HS-5 (cell line): ENCODE data around the gene TAS1R1.

Experiments
- DNase-seq: peaks from one replicate; pipeline ENCODE4 v3.0.0-alpha.2; 2012; ENCODE audit warnings: low read depth

Gene TAS1R1

DNA sequence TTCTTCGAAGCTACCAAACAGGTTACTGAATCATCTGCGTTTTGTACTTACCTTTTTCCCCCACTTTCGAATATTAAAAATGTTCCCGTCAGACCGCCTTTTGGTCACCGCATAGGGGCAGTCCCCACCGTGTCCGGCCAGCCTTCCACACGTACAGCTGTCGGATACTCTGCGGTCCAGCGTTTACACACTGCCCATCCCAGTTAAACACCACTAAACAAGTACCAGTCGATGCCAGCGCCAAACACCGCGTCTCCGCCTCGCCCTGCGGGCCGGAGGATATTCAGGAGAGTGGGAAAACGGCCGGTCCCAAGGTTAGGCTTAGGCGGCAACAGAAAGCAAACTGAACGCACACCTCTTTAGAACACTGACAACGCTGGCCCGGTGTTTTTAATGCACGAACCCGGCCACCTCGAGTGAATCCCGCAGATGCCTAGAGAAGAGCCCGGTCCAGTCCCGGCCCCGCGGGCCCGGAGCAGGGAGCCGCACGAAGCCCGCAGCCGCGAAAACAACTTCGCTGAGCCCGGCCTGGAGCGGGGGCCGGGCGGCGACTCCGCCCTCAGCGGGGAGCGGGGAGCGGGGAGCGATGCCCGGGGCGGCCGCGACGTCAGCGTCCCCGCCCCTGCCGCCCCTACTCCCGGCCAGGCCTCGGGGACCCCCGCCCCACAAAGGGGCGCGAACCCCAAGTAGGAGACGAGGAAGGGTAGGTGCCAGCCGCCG is 57.7 kb downstream of the TAS1R1 start:
- DNase-seq, result no peak

DNA sequence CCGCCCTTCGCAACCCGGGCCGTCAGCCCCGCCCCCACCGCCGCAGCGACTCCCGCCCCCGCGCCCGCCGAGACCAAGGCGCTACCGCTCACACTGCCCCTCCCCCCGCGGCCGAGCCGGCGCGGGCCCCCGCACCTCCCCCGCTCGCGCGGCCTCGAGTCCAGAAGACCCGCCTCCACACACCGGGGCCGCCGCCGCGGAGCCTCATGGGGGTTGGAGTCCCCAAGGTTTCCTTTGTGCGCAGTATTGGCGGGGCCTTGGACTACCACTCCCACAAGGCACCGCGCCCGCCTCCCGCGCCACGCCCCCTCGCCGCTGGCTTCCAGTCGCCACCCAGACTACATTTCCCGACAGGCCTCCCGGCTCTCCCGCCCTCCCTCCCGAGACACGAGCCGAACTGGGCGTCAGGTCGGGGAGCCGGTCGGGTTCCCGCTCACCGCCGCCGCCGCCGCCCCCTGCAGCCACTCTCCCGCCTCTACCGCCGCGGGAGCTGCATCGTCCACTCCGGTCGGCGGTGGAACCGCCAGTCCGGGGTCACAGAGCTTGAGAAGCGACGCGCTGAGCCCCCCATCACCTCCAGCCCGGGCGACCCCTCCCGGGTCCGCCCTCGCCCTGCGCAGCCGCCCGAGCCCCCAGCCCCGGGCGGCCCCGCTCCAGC is 58.4 kb downstream of the TAS1R1 start, which contains the start of gene PHF13:
TSS of gene PHF13 (plus strand) at position 371 of the 658 bp plus-strand sequence. CDS start 336 bp downstream, outside the sequence.
- peak; percentile 92 for DNase-seq

DNA sequence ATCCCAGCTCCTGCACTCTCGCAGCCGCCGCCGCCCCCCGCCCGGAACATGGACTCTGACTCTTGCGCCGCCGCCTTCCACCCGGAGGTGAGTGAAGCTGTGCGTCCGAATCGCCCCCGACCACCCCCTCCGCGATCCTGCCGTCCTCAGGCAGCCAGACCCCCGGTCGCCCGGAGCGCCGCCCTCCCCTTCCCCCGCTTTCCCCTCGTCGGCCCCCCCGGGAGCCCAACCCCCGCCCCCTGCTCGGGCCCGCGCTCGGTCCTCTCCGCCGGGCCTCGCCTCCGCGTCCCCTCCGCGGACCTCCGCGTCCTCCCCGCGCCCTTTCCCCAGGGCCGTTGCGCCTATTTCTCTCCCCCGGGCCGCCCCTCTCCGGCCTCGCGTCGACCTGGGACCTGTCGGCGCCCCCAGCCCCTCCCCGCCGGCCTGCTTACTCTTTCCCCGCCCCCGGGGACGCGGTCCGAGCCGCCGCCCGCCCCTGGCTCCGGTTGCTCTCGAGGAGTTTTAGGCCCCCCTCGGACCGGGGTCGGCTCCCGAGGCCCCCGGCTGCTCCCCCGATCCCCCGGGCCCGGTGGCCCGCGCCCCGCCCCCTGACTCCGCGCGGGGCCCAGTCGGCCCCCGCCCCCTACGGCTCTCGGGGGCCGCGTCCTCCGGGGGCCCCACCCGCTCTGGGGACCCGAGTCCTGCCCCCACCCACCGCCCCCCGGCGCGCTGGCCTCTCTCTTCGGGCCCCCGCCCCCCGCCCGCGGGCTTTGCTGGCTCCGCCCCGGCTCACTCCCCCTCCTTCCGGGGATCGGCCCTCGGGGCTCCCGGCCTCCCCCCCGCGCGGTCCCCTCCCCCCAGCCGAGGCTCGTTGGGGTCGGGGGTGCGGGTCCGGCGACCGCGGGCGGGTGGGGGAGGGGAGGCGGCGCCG is 59.2 kb downstream of the TAS1R1 start:
- DNase-seq, result no peak

DNA sequence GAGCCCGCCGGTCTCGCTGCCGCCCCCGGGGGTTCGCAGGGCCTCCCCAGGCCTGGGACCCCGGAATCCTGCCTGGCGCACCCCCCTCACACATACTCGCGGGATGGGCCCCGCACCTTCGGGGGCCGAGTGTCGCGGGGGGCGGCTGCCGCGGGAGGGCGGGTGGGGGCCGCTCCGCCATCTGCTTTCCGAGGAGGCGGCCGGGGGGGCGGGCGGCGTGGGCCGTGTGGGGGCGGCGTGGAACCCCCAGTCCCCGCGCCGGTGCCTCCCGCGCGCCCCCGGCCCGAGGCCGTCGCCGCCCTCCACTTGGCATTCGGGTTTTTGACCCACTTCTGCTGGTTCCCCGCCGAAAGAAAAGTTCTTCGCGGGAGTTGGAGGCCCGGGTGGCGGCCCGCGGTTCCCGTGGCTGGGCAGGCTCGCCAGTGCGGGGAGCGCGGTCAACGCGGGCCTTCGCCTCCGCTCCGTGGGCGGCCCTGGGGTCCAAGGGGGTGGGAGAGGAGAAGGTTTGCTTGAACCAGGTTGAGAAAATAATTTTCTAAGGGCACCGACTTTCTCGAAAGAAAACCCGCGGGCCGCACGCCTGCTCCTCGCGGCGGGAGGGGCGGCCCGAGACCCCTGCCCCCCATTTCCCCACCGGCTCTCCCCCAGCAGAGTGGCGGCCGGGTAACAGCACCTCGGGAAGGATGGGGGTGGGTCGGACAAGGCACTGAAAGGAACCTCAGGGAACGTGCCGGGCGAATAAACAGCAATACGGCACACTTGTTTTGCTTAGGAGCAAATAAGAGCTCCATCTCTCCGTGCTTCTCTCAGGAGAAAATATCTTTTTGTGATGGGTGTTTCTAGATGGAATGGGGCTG is 60.0 kb downstream of the TAS1R1 start:
- no peak for DNase-seq

DNA sequence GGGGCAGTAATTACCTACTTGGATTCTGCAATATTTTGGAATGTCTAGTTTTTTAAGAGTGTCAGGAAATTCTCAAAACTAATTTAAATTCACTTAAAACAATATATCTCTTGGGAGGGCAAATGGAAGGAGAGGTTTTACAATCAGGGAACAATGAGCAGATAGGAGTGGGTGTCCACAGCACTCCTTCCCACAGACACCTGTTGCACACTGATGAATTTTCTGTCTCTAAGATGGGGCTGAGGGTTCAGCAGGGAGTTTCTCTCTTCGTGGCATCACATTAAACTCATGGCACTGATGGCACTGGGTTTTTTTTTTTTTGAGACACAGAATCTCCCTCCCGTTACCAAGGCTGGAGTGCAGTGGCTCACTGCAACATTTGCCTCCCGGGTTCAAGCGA is 63.9 kb downstream of the TAS1R1 start:
- DNase-seq, result no peak

DNA sequence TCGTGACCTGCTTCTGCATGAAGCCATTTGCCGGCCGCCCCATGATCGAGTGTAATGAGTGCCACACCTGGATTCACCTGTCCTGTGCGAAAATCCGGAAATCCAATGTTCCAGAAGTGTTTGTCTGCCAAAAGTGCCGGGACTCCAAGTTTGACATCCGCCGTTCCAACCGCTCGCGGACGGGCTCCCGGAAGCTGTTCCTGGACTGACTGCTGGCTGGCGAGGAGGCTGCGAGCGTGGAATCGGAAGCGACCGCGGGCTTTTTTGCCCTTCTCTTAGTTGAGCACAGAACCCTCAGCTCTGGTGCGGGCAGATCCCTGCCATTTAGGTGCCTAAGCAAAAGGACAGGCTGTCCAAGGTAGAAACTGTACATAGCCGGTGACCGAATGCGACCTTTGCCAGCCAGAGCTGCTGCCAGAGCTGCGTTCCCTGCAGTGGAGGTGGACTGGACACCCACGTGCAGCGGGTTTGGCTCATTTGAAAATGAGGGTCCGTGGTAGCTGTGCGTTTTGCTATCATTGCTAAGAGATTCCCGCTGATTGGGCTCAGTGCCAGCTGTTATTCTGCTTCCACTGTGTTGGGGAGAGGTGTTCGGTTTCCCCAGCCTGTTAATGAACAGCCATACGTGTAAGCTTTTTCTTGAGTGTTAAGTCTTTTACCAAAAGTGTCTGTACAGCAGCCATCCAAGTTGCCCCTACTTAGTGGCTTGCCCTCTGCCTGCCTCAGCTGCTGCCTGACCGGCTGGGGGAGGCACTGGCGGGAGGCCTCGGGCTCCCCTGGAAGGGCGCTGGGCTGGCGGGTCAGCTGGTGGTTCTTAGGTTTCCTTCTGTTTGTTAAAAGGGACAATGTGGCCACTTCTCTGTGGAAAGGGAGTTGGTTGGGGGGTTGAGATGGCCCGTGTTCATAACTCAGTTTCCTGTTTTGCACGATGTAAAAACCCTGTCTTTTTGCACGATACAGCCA is 66.6 kb downstream of the TAS1R1 start:
- DNase-seq, result no peak

DNA sequence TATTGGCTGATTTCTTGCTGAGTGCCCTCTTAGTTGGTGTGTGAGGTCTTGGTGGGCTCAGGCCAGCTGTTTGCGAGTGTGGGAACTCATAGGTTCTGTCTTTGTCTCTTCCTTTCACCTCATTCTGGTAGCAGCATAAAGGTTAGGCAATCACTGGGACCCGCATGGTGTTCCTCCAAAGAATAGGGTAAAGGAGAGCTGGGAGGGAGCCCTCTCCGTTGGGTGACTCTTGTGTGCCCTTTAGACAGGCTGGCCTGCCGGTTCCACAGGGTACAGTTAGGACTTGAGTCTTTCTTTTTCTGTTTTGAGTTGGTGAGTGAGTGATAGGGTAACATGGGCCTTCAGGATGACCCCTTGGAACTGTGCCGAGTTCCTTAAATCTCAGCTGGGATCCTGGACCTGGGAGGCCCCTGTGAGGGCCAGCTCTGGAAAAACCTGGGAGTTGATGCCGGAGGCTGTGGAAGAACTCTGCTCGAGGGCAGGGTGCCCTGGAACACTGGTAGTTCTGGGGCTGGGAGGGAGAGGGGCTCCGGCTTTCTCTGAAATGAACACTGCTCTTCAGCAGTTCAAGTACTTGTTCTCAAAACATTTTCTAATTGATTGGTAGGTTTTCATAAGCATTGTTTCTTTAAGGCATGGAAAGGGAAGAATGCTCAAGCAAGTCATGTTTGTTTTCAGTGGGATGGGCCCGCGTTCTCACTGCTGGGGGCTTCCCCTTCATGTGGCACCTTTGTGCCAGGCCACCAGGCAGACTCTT is 67.5 kb downstream of the TAS1R1 start:
- no peak for DNase-seq

DNA sequence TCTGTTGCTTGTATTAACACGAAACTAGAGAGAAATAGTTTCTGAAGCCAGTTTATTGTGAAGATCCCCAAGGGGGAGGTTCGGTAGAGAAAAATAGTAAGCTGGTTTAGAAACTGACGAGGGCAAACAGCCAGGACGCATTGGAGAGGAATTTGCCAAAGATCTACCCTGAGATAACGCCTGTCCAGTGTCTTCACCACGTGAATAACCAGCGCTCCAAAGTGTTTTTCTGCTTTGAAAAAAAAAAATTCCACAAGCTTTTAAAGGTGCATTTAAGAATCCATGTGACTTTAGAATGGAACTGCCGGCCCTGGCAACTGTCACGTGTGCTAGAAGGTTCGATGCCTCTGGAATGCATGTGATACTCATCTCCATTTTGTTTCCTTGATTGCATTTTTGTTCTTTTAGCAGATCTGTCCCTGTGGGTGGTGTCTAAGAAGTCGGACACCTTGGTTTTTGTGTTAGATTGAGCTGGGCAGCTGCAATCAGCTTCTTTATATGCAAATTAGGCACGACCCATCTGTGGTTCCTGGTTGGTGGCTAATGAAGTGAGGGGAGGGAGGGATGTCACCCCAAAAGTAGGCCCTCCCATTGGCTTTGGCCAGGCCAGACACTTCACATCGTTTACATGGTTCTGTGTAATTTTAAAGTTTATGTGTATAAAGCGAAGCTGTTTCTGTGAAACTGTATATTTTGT is 68.3 kb downstream of the TAS1R1 start:
- DNase-seq, result no peak

DNA sequence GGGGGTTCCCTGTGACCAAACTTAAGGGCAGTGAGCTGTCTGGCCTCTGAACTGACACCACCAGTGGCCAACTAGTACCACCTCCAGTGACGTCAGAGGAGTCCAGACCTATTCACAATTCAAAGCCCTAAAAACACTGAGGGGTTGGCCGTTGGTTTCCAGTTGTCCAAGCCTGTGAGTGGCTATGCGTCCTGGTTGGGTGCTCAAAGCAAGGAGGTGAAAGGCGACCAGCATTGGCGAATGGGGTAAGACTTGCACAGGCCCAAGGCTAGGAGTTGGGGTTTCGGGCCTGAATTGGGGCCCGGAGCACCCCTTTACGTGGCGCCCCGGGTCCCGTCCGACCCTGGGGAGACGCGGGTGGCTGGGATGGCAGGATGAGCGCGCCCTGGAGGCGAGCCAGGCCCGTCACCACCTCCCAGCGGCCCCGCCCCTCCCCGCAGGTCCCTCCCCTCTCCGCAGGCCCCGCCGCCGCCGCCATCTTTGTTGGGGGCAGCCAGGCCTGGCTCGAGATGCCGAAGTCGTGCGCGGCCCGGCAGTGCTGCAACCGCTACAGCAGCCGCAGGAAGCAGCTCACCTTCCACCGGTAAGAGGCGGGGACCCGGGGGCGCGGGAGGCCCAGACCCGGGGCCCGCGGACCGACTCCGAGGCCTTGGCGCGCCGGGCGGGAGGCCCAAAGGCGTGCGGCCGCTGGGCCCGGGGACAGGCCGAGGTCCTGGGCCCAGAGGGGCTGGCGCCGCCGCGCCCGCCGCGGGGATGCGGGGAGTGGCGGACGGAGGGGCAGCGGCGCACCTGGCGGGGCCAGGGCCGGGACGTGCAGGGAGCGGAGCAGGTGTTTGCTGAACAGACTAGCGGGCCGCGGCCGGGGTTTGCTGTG is 69.8 kb downstream of the TAS1R1 start, which contains the start of gene THAP3:
TSS of gene THAP3 (plus strand) at position 159 of the 874 bp plus-strand sequence. CDS start at position 510, 351 bp downstream.
- DNase-seq, result no peak

DNA sequence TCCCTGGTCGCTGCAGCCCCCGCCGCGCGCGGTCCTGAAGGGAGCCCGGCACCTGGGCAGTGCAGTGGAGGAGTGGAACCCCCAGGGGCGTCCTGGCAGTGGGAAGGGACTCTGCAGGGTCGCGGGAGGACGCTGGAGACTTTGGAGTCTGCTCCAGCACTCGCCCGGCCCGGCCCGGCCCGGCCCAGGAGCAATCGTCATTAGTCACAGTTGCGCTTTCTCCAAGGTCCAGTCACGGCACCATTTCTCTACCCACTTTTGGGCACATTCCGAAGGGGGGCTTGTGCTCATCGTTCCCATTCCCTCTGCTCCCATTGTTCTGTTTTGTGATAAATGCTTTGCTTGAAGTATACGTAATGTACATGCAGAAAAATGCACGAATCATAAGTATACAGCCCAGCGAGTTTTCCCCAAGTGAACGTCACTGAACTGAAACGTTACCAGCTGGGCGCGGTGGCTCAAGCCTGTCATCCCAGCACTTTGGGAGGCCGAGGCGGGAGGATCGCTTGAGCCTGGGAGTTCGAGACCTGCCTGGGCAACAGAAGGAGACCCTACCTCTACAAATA is 70.6 kb downstream of the TAS1R1 start:
- no peak for DNase-seq

DNA sequence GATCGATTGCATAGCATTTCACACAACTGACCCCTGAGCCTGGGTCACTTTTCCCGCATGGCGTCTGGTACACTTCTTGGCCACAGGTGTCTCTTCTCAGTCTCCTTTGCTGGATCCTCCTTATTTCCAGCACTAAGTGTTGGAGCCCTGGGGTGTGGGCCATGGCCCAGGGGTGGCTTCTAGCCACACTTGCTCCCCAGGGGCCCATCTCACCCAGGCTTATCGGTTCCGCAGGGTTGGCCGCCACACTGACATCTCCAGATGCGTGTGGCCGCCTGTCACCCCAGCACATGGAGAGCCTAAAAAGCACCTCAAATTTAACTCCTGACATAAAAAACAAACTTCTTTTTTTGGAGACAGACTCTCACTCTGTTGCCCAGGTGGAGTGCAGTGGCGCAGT is 71.9 kb downstream of the TAS1R1 start:
- DNase-seq, result no peak

DNA sequence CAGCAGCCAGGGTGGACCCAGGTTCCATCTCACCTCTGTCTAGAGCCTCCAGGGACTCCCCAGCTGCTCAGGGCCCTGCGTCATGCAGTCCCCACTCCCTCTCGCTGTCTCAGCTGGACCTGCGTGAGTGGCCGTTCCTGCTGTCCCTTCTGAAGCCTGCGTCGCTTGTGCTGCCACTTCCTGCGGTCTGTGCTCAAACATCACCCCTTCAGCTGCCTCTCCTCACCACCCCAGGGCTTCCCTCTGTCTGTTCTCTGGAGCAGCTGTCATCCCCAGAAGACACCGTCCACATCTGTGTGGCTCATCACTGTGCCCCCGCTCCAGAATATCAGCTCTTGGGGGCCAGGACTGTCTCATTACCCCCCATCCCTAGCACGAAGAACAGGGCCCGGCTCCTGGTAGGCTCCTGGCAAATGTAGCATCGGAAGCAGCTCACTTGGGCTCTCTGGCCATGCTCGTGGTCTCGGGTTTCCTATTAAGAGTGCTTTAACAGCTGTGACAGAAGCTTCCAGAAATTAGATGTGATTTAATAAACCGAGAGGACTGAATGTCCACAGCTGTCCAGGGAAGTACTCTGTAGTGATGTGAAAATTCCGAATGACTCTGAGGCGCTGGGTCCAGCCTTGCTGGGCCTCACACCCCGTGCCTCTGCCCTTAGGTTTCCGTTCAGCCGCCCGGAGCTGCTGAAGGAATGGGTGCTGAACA is 72.9 kb downstream of the TAS1R1 start:
- DNase-seq, result no peak

DNA sequence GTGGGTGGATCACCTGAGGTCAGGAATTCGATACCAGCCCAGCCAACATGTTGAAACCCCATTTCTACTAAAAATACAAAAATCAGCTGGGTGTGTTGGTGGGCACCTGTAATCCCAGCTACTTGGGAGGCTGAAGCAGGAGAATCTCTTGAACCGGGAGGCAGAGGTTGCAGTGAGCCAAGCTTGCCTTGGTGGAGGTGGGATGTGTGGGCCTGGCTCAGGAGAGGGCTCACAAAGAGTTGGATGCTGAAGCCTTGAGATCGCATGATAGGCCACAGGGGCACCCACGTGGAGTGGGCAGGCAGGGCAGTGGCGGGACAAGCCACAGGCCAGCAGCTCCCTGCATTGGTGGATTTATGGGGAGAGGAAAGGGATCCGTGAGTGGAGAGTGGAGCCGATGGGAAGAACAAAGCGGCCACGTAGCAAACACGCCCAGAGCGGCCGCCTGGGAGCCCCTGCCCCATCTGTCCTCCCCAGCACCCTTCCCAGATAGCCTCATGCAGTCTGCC is 73.9 kb downstream of the TAS1R1 start:
- DNase-seq, result no peak
